Endothelial cell of umbilical vein (primary cell): Measurements from ENCODE around the gene SORCS3. TPM values are rescaled to one million over a fixed set of nuclear protein-coding genes. Genes with fewer than 3 reads are reported as not detected.

Experiments
- BruUV-seq: library from RNA; stranded (reverse); fragments of 400-500 nt; replicated peaks from 2 replicates; lab custom pipeline; 2021; lab: Mats Ljungman, UMichigan
- CTCF ChIA-PET: fragments of 300-600, 350-600 bp; sonication (Branson Sonifier 250); formaldehyde crosslinking; loops from one replicate; lab custom pipeline; 2021; ENCODE audit warnings: antibody characterized with exemption, inconsistent platforms; lab: Charles Lee
- POLR2A ChIA-PET: fragments of 300-600, 350-600 bp; sonication (Branson Sonifier 250); formaldehyde crosslinking; loops from one replicate; lab custom pipeline; 2021; ENCODE audit warnings: antibody characterized with exemption, inconsistent platforms; lab: Charles Lee
- DNase-seq: peaks from one replicate; pipeline ENCODE4 v3.0.0-alpha.2; 2011; ENCODE audit warnings: low read depth, low spot score
- FAIRE-seq: peaks from 2 replicates; lab custom pipeline; 2011; peaks lifted over from hg19 to GRCh38; lab: Jason Lieb, UNC
- H2AFZ ChIP-seq: 2 replicates; pipeline ENCODE4 v1.6.0; 2012; ENCODE audit warnings: low read depth, low read length, control low read depth, inconsistent platforms
- H3K27ac ChIP-seq: 2 replicates; pipeline ENCODE4 v1.5.1; 2011; ENCODE audit warnings: low read depth, mild to moderate bottlenecking, control low read depth, low read length, moderate library complexity; ENCODE audit not compliant: insufficient read depth
- H3K27me3 ChIP-seq, 2 experiments: 2 replicates each; pipeline versions ENCODE4 v1.6.0 to v1.6.1; 2011; ENCODE audit warnings: low read length in 2 of 2, mixed read lengths in 1 of 2; ENCODE audit not compliant: control insufficient read depth in 2 of 2, insufficient read depth in 2 of 2
- H3K36me3 ChIP-seq, 2 experiments: 2 replicates in 1 of 2; 3 replicates in 1 of 2; pipeline ENCODE4 v1.5.1; 2011; ENCODE audit warnings: low read length in 2 of 2, mild to moderate bottlenecking in 1 of 2, moderate library complexity in 1 of 2; ENCODE audit not compliant: control insufficient read depth in 2 of 2, insufficient read depth in 2 of 2; ENCODE audit errors: extremely low read depth in 1 of 2
- H3K4me1 ChIP-seq: 3 replicates; pipeline ENCODE4 v1.5.1; 2011; ENCODE audit warnings: mild to moderate bottlenecking, low read length; ENCODE audit not compliant: control insufficient read depth, insufficient read depth; ENCODE audit errors: extremely low read depth
- H3K4me2 ChIP-seq: 2 replicates; pipeline ENCODE4 v1.6.1; 2011; ENCODE audit warnings: low read length, control low read depth, mixed read lengths; ENCODE audit not compliant: insufficient read depth
- H3K4me3 ChIP-seq, 3 experiments: fragments of 200-600 bp in 1 of 3; sonication (generic), shearing (Covaris generic) in 1 of 3; replicated peaks in 1 of 3; 2 replicates each; pipeline ENCODE4 v1.5.1; 2011 to 2016; ENCODE audit warnings: control low read depth in 3 of 3, low read length in 3 of 3, mild to moderate bottlenecking in 2 of 3, inconsistent platforms in 1 of 3, low read depth in 1 of 3, moderate library complexity in 1 of 3; ENCODE audit not compliant: insufficient read depth in 1 of 3
- H3K79me2 ChIP-seq: 2 replicates; pipeline ENCODE4 v1.6.0; 2012; ENCODE audit warnings: low read length, inconsistent platforms; ENCODE audit not compliant: control insufficient read depth, insufficient read depth
- H3K9ac ChIP-seq: replicated peaks from 2 replicates; pipeline ENCODE3; 2011; ENCODE audit warnings: low read length, control low read depth; ENCODE audit not compliant: insufficient read depth; ENCODE audit errors: extremely low read depth
- H3K9me1 ChIP-seq: replicated peaks from 3 replicates; pipeline ENCODE4 v1.6.0; 2011; ENCODE audit warnings: mild to moderate bottlenecking, low read length; ENCODE audit not compliant: control insufficient read depth, insufficient read depth; ENCODE audit errors: extremely low read depth
- H3K9me3 ChIP-seq: replicated peaks from 2 replicates; pipeline ENCODE4 v1.5.1; 2012; ENCODE audit warnings: low read length, inconsistent platforms; ENCODE audit not compliant: control insufficient read depth, insufficient read depth
- H4K20me1 ChIP-seq: replicated peaks from 2 replicates; pipeline ENCODE3; 2011; ENCODE audit warnings: mild to moderate bottlenecking, low read length; ENCODE audit not compliant: control insufficient read depth, insufficient read depth; ENCODE audit errors: extremely low read depth
- CTCF ChIP-seq, 2 donors: IDR thresholded peaks; 1 replicate in 1 of 2; 2 replicates in 1 of 2; pipeline ENCODE4 v1.5.1; 2011; ENCODE audit warnings: low read length in 2 of 2, mild to moderate bottlenecking in 2 of 2, moderate library complexity in 2 of 2, control low read depth in 1 of 2, inconsistent platforms in 1 of 2, low read depth in 1 of 2; ENCODE audit not compliant: insufficient read depth in 1 of 2; ENCODE audit errors: extremely low read depth in 1 of 2
- EZH2 ChIP-seq: IDR thresholded peaks from 2 replicates; pipeline ENCODE4 v1.6.1; 2012; ENCODE audit warnings: borderline replicate concordance, low read depth, mild to moderate bottlenecking, moderate library complexity, low read length, inconsistent platforms; ENCODE audit not compliant: severe bottlenecking
- FOS ChIP-seq: IDR thresholded peaks from 2 replicates; pipeline ENCODE4 v1.6.1; 2011; ENCODE audit warnings: mild to moderate bottlenecking, low read length, moderate library complexity, borderline replicate concordance; ENCODE audit not compliant: insufficient read depth
- GATA2 ChIP-seq: IDR thresholded peaks from 2 replicates; pipeline ENCODE4 v1.7.0; 2011; ENCODE audit warnings: low read depth, mild to moderate bottlenecking, moderate library complexity, mixed read lengths, low read length; ENCODE audit not compliant: insufficient read length, insufficient read depth
- JUN ChIP-seq: IDR thresholded peaks from 2 replicates; pipeline ENCODE4 v1.6.1; 2011; ENCODE audit warnings: borderline replicate concordance, low read depth; ENCODE audit not compliant: insufficient read length, insufficient read depth
- MYC ChIP-seq: IDR thresholded peaks from one replicate; pipeline ENCODE4 v1.6.1; 2011; ENCODE audit warnings: mild to moderate bottlenecking, low read depth, low read length
- POLR2A ChIP-seq: IDR thresholded peaks from 2 replicates; pipeline ENCODE4 v1.6.1; 2012; ENCODE audit warnings: low read depth, mild to moderate bottlenecking, control low read depth, low read length
- POLR2AphosphoS5 ChIP-seq: IDR thresholded peaks from 2 replicates; pipeline ENCODE4 v1.6.1; 2012; ENCODE audit warnings: low read depth, mild to moderate bottlenecking, control low read depth, low read length, moderate library complexity; ENCODE audit not compliant: insufficient read depth
- dilution Hi-C: fragments of 300-500 bp; cut with MboI; formaldehyde crosslinking; loops from one replicate; pipeline ENCODE4 v1.15.0; 2019; ENCODE audit warnings: low sequenced_read_pairs; ENCODE audit not compliant: extremely low pct_ligation_motif_present
- intact Hi-C: fragments of 100-400 bp; cut with micrococcal nuclease; formaldehyde crosslinking; loops from one replicate; pipeline ENCODE4 v1.10.0; 2022
- polyA plus RNA-seq, 4 experiments: library from polyadenylated mRNA; depleted of rRNA in 3 of 4; stranded (reverse) in 3 of 4; unstranded in 1 of 4; fragments of >200 nt; gene quantifications; 2 replicates each; pipeline versions ENCODE4 v1.2.1 to v1.2.3, GENCODE V29; 2011 to 2012; ENCODE audit warnings: missing spikeins in 1 of 4
- total RNA-seq: library from RNA; stranded (reverse); gene quantifications from 2 replicates; pipeline ENCODE4 v1.2.3, GENCODE V29; 2021
- TF ChIP-seq, protein P1 (sequence below): IDR thresholded peaks from 2 replicates; pipeline ENCODE4 v1.6.1; 2011; ENCODE audit not compliant: insufficient read depth, insufficient read length

The SORCS3 gene
- total and polyA plus RNA-seq, 2 donors (not counting 3 experiments of a cell fraction or from before 2014, with no cell fraction given), result not detected

DNA sequence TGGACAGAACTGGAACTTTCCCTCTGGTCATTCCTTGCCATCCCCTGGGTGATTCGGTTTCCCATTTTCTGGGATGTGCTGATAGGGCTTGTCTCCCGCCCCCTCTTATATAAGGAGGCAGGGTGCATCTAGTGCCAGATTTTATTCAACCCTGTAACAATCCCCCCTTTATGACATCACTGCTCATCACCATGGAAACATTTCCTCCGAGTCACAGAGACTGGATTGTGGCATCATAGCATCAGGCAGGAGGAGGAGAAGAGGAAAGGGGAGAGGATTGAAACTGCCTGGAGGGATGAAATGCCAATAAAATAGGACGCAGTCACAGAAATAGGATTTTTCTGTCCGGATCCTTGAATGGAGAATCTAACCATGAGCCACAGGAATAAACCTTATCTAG is 25.0 kb downstream of the SORCS3 start:
- Histone ChIP-seq H3K9ac (no peak overlapping the region), H3K9me3 (no peaks in the 10 kb centered on the region), H3K27ac (no peak overlapping the region), H3K4me3 (no peak overlapping the region), H2AFZ (no peak overlapping the region), H3K9me1 (no peaks in the 10 kb centered on the region), H4K20me1 (no peaks in the 10 kb centered on the region), H3K79me2 (no peaks in the 10 kb centered on the region), H3K4me2 (no peak overlapping the region), H3K36me3 (no peaks in the 10 kb centered on the region), H3K27me3 (no peaks in the 10 kb centered on the region), H3K4me1 (no peaks in the 10 kb centered on the region)
- ChIA-PET POLR2A (no interaction called here), CTCF (no interaction called here)
- no TSS peak for BruUV-seq
- TF ChIP-seq CTCF (IDR thresholded peaks at IDR 0.05; ENCODE audit: extremely low read depth in 1 of 2, insufficient read depth in 1 of 2, low read depth in 1 of 2, low read length in 2 of 2) (no peak), POLR2A (no peak), GATA2 (no peak), MYC (no peak), POLR2AphosphoS5 (no peak), EZH2 (no peak), JUN (no peak), FOS (no peak)
- TF ChIP-seq, protein P1, sequence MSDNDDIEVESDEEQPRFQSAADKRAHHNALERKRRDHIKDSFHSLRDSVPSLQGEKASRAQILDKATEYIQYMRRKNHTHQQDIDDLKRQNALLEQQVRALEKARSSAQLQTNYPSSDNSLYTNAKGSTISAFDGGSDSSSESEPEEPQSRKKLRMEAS, result no peak
- intact Hi-C loops, result no loop called here
- DNase-seq, result no peak
- dilution Hi-C loops, result no loop called here
- no peak for FAIRE-seq
